Measurements from ENCODE around the gene COPS3.
"Not testable (repeated sequence)": the region's sequence is repeated elsewhere in the genome, so short reads cannot be mapped to it uniquely, and the experiment has no call there.

COPS3 gene

DNA sequence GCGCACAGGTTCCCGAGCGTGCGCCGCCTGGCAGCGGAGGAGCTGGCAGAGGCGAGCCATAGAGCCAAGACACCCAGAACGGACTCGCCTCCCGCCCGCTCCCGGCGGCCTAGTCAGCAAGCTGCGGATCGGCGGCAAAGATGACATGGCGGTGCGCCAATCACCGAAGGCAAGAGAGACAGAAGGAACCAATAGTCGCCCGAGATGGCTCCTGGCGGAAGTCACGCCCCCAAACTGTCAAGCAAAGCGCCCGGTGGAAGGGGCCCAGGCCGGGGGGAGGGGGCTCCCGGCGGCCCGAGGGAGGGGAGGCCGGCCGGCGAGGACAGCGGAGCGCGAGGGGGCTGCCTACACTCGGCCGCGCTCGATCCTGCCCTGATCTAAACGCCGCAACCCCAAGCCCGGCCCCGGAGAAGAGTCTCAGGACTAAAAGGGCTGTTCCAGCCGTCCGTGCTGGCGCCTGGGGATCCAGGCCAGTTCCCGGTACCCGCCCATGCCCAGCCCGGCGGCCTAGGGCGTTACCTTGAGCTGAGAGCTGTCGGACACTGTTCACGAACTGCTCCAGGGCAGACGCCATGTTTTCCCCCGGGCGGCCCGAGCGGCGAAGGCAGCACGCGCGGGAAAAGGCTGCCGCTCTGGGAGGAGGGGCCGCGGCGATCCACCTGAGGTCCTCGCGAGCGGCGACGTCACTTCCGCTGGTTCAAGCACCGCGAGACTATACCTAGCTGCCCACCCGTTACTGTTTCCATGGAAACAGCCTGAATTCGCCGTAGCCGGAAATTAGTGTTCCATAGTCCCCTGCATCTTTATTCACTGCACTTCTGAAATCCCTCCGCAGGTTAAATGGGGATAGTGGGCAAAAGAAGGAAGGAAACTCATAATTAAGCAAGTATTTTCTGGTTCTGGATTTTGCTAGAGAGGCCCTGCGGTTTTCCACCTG, at the start of gene COPS3:
Gene COPS3, minus strand, starts transcription at position 634 of the 937 bp plus-strand sequence. Its CDS starts 60 bp downstream, at position 574.
- peak; percentile 82 for DNase-seq

DNA sequence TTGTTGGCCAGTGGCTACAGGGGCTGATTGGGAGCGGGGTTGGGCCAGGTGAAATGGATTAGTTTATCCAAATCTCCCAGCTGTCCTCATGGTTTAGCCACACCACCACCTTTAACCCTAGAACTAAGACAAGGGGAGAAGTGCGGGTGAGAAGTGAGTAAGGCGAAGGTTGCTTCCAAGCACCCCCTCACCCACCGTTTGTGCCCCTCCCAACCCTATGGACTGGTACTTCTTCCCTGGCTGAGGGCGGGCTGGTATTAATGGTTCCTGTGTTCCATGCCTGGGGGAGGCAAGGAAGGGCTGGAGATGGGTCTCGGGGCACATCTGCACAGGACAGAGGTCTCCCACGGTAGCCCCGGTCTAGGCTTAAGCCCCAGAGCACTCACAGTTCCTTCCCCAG, 47.2 kb upstream of the COPS3 start:
- no peak for DNase-seq

DNA sequence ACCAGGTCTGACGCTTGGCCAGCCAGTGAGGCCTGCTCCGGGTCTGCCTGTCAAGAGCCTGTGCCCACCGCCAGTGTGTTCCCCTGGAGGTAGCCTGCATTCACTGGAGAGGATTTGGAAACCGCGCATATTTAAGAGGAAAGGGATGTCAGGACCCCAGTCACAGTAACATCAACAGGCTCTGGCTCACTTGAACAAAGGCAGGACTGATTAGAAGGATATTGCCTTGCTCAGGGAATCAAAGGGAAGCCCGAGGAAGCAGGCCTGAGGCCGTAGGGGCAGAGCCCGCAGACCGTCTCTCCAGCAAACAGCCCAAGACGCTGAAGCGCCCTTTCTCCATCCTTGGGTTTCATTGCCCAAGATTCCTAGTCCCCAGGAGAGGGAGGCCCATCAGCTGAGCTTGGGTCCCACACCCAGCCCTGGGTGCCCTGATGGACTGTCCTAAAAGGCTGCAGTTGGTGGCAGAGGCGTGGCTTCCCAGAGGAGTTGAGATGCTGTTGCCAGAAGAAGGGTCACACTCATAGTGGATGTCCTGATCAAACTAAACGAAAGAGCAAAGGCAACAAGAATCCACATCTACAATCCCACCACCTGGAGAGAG, 45.3 kb upstream of the COPS3 start:
- no peak for DNase-seq

DNA sequence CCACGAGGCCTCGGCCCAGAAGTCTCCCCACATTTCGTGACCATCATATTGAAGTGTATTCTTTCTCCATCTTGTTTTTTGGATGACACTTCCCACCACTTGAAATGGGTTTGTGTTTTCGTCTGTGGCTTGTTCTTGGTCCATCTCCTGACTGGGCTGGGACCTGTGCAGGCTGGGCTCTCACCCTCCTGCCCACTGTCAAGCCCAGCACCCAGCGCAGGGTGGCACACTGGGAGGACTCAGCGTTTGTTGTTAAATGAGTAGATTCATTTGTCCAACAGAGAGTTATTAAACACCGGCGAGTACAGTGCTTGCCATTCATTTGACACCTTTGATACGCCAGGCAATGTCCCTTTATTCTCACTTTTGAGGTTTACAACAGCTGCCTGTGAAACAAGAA, 44.8 kb upstream of the COPS3 start:
- DNase-seq: no peak

DNA sequence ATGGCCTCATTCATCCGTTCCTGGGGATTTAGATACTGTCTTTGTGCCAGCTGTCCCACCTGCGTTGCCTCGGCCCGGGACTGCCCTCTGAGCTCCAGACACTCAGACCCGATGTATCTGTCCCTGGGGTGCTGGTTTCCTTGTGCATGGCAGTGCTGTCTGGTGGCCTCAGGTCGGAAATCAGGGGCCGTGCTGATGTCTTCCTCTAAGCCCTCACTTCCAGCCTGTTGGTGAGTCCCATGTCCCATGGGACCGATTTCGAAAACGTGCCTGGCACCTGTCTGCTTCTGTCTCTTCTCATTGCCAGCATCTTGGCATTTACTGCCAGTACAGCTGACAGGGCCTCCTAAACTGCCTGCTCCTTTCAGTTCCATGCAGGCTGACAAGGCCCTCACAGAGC, 44.2 kb upstream of the COPS3 start:
- no peak for DNase-seq

DNA sequence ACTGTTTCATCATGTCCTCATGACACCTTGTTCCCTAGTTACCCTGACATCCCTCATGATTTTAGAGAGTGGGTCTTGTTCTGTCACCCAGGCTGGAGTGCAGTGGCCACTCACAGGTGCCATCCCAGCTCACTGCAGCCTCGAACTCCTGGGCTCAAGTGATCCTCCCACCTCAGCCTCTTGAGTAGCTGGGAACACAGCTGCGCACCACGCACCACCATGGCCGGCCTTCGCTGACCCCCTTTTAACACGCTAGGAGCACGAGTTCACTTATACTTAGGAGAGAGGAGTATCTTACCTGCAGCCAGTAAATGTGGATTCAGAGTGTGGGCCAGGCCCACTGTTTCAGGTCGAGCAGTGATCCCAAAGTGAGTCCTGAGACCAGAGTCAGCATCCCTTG, 43.6 kb upstream of the COPS3 start:
- DNase-seq: no peak

DNA sequence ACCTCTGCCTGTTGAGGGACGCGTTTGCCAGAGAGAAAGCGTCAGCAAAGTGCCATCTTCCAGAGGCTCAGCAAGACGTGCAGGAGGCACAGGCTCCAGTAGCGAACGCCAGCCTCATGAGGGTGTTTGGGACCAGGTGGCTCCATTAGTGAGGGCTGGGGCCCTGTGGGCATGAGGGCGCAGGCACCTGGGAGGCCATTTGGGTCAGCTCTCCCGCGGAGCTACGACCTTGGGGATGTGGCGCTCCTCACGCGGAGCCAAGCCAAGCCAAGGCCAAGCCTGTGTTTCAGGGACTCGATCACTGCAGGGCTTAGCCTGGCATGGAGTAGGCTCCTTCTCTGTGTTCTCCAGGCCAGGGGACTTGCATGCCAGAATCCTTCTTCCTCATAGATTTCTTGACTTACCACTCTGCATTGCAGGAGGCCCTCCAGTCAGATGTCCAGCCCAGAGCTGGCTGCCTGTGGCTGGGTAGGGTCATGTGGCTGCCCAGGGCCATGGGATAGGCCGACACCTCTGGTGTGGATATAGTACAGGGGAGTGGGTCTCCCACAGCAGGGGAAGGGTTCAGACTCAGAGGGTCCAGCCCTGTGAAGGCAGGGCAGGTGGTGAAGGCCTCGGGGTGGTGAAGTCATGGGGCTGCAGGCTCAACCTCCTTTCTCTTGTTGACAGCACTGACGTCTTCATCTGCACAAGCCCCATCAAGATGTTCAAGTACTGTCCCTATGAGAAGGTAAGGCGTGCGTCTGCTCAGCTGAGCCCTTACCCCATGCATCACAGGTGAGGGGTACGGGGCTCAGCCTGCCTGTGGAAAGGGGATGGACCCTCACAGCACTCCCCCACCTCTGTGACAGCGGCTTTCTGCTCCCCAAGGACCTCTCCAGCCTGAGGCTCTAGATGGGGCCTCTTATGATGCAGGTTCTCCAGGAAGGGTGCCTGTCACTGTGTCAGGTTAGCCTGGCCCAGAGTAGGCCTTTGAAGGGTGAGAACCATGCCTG, 41.8 kb upstream of the COPS3 start:
- no peak for DNase-seq

DNA sequence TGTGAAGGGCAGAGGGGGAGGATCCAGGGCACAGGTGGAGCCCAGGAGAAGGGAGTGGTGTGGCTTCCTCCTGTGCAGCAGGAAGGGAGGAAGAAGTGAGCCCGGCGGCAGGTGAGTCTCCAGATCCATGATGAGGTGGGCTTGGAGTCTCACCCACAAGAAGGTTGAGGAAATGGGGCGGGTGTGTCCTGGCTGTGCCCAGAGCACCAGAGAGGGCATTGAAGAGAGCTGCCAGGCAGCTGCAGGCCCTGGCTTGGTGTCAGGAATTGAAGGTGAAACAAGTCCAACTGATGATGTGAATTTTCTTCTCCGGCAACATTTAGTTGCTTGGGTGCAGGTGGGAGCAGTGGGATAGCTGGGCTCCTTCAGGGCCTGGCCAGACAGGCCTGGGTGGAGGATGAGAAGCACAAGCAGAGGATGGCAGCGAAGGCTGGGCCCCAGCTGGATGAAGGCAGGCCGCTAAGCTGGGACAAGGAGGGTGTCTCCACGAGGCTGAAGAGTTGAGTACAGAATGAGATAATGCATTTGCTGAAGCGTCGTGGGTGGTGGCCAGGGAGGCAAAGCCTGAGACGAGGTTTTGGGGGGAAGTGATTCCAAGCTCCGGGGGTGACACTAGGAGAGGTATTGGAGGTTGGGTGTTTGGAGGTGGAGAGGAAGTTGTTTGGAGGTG, 40.4 kb upstream of the COPS3 start:
- DNase-seq: no peak

DNA sequence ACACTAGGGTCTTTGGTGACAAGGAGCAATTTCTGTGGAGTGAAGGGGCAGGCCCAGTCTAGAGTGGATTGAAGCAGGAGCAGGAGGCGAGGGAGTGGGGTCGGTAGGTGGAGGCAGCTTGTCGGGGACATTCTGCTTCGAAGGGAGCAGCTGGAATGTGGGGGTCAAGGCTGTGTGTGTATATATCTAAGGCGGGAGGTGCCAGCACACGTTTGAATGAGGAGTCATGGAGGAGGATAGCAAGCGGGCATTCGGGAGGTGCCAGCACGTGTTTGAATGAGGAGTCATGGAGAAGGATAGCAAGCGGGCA, 39.8 kb upstream of the COPS3 start:
- no peak for DNase-seq

DNA sequence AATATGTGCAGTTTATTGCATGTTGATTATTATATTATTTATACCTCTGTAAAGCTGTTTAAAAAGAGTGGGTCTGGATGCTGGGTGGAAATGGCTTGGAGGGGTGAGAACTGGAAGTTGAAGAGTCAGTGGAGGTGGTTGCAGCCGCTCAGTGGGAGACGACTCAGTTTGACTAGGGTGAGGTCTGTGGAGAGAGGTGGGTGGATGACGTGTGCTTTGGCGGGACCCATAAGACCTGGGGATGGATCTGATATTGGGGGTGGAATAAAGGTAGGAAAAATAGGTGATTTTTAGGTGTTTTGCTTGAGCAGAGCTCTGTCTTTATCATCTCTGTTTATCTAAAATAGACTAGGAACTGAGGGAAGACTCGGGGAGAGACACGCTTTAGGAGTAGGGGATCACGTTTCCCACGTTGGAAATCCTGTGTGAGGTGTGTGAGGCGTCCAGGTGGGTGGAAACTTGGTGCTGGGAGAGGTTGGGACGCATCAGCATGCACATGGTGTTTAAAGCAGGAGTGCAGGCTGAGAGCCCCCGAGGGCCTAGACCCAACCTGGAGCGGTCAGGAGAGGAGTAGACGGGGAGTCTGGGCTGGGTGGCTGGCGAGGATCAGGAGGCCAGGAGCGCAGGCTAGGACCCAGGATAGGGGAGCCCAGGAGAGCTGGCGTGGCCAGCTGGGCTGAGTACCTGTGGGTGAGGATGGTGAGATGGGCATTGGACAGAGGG, 39.3 kb upstream of the COPS3 start:
- DNase-seq: no peak

DNA sequence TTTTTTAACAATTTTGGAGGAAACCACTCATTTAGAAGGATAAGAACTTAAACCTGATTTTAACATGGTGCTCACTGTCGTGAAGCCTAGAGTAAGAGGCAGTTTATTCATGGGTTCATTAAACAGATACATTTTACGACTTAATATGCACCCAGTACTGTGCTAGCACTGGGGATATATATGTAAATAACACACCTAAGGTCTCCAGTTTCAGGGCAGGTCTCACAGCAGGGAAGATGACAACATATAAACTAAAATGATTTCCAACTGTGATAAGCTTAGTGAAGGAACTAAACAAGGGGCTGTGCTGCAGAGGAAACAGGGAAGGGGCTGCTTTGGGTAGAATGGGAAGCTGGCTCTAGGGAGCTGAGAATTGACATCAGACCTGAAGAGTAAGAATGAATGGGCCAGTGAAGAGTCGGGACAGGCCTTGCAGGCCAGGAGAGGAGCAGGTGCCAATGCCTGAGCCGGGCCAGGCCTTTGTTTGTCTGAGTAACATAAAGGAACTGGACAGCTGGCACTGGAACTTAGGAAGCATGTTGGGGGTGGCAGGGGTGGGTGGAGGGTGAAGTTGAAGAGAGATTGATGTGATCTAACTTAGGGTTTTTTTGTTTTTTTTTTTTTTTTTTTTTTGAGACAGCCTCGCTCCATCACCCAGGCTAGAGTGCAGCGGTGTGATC, 34.2 kb upstream of the COPS3 start:
- no peak for DNase-seq

DNA sequence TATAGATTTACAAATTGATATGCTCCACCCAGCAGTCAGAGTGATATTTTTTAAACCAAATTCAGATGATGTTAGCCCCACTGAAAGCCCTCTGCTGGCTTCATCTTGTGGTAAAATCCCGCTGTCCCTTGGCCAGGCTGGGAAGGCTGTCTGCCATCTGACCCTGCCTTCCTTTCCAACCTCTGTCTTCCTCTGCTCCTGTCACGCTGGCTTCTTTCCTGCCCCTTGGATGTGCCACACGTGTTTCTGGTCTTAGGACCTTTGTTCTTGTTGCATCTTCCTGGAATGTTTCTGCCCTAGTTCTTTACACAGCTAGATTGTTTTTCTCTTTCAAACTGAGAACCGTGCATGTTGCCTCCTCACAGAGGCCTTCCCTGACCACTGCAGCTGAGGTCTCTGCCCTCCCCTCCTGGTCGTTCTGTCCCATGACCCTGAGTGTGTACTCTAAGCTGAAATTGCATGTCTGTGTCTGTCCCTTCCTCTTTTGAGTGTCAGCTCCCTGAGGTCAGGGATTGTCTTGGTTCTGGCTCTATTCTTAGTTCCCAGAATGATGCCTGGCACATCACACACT, 33.5 kb upstream of the COPS3 start:
- no peak for DNase-seq

DNA sequence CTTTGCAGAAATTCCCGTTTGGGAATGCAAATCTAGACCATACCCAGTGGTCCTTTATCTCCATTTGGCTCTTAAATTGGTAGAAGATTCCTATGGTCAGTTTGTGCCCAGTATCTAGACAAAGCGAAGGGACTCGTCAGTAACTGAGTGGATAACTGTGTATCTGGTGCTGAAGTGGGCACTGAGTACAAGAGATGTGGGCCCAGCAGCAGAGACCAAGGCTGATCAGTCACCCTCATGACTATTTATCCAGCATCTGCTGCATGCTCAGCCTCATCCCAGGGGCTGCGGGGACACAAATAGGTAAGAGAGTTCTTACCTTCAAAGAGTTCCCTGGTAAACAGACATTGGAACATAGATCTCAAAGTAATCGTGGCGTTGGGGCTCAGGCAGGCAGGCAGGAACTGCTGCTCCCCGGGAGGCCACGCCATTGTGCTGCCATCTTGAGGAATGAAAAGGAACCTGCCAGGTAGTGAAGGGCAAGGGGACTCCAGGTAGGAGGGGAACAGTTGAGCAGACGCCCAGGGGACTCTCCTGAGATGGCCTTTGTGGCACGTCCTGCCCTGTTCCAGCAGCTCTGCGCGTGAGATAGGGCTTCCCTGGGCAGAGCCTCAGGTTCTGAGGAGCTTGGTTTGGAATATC, 32.4 kb upstream of the COPS3 start:
- DNase-seq: no peak

DNA sequence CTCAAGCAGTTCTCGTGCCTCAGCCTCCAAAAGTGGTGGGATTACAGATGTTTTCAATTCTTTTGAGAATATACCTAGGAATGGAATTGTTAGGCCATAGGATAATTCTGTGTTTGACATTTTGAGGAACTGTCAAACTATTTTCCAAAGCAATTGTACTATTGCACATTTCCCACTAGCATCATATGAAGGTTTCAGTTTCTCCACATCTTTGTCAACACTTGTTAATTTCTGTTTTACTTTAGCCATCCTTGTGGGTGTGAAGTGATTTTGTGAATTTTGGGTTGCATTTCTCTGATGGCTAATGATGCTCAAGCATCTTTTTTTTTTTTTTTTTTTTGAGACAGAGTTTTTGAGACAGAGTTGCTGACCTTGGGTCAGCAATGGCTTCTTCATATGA, 28.3 kb upstream of the COPS3 start:
- no peak for DNase-seq

DNA sequence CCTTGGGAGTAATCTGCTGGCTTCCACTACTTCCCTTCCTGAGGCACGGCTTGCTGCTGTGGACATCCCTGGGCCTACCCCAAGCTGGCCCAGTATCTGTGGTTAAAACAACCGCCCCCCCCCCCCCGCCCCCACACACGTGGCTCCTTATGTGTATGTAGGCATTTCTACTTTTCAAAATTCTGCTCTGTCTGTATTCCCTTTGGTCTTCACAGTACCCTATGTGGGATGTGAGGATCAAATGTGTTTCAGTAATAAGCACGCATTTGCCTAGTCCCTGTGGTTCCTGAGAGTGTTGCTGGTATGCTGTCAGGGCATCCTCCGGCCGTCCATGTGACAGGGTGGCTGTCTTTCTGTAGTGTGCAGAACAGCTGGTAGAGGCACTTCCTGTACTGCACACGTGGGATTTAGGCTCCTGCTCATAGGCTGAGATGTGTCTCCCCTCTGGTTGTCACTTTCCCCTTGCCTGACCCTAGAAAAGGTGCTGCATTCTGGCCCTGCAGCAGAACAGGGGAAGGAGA, 24.3 kb upstream of the COPS3 start:
- peak; percentile 22 for DNase-seq

DNA sequence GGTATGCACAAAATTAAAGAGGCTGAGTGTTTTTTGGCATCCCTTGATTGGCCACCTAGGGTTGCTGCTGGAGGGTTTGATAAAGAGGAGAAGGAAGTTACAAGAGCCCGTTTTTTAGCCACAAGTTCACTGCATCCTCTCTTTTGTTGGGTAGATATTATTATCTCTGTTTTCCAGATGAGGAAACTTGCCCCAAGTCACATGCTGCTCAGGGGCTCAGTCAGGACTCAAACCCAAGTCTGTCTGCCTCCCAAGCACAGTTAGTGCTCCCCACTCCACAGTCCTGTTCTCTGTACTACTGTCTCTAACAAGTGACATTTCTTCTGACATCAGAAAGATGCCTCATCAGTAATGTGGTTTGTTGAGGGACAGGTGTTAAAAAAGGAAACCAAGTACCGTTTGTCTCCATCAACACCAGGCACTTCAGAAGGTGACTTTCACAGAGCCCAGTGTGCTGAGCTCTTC, 23.5 kb upstream of the COPS3 start:
- no peak for DNase-seq

DNA sequence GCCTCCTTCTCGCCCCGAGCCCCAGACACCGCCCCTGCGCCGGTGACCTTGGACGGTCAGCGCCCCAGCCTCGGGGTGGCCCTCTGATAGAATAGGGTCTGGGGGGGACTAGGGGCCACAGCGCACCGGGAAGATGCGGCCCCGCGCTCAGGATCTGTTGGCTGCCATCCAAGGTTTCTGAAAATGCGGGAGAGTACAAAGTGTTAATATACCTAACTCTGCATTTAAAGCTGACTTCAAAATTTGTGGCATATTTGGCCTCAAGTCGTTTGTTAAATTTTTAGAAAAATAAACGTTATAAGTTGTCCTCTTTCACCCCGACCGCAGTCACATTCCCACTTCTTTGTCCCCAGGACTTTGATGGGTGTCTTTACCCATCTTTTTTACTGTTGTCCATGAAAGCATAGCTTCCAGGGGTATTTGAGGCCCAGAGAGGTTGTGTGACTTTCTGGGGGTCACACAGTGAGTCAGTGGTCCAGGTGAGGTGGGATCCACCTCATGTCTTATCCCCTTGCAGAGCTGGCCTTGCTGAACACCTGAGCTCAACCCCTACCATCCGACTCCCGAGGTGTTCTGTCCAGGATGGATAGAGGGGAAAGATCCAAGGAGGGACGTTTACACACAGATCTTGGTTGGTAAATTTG, 22.9 kb upstream of the COPS3 start:
- DNase-seq: no peak

DNA sequence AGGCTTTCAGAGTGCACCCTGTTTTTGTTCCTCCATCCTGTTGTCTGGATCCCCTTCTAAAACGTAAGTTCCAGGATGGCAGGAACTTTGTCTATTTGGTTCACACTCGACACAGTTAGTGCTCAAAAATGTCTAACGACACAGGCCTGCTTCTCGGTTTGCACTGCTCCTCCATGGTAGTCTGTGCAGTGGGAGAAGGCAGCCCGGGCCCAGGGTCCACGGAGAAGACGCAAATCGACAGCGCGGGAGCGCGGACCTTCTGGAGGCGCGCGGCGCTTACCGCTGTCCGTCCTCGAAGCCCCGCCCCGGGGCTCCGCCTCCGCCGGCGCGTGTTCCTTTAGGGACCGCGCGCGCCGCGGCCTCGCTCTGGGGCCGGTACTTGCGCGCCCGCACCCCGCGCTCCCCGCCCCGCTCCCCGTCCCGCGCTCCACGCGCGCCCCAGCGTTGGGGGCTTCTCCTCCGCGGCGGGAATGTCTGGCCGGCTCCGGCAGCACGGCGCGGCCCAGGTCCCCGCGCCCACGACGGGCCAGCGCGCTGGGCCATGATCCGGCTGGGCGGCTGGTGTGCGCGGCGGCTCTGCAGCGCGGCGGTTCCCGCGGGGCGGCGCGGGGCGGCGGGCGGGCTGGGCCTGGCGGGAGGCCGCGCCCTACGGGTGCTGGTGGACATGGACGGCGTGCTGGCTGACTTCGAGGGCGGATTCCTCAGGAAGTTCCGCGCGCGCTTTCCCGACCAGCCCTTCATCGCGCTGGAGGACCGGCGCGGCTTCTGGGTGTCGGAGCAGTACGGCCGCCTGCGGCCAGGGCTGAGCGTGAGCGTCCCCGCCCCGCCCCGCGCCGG, 22.2 kb upstream of the COPS3 start, which contains the start of gene NT5M:
Gene NT5M, plus strand, starts transcription at position 364 of the 837 bp plus-strand sequence. Its CDS starts 178 bp downstream, at position 542.
- DNase-seq: peak; percentile 34

DNA sequence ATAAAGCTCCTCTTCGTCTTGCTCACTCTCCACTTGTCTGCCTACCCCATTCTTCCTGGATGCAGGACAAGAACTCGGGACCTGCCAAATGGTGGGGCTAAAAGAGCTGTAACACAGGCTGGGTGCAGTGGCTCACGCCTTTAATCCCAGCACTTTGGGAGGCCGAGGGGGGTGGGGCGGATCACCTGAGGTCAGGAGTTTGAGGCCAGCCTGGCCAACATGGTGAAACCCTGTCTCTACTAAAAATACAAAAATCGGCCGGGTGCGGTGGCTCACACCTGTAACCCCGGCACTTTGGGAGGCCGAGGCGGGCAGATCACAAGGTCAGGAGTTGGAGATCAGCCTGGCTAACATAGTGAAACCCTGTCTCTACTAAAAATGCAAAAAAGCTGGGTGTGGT, 20.6 kb upstream of the COPS3 start:
- not testable (repeated sequence) for DNase-seq

All from NK-92 treated with Interleukin-12 subunit alpha and Interleukin-12 subunit beta, amount 100 ng/mL, for 24 hours (cell line).